LoVo (cell line): ENCODE measurements around the gene ARHGAP10.

ENCODE experiments used
- DNase-seq: peaks from one replicate; pipeline ENCODE4 v3.0.0-alpha.2; 2016; ENCODE audit warnings: low spot score

Gene ARHGAP10

GRCh38 chr4:147731580-147732517 lies at the start of gene ARHGAP10:
TSS of gene ARHGAP10 (plus strand) at chr4:147732088. CDS start at chr4:147732302, 214 bp downstream.
- DNase-seq: peak; percentile 72

GRCh38 chr4:147682755-147683154 lies 49.1 kb upstream of the ARHGAP10 start:
- DNase-seq: no peak

GRCh38 chr4:147683188-147683591 lies 48.7 kb upstream of the ARHGAP10 start:
- DNase-seq: peak; percentile 3

GRCh38 chr4:147683717-147684700 lies 47.9 kb upstream of the ARHGAP10 start, which contains the start of gene PRMT9:
TSS of gene PRMT9 (minus strand) at chr4:147684163. CDS start at chr4:147683987, 176 bp downstream.
- peak; percentile 90 for DNase-seq

- DNase-seq: no peak
These were observed 42.8 kb upstream of the ARHGAP10 start for GRCh38 chr4:147689067-147689466.

- no peak for DNase-seq
These were observed 40.1 kb upstream of the ARHGAP10 start for GRCh38 chr4:147691820-147692219.

GRCh38 chr4:147693218-147693617 lies 38.7 kb upstream of the ARHGAP10 start:
- peak; percentile 48 for DNase-seq

GRCh38 chr4:147696866-147697265 lies 35.0 kb upstream of the ARHGAP10 start:
- no peak for DNase-seq

- DNase-seq: no peak
These were observed 27.0 kb upstream of the ARHGAP10 start for GRCh38 chr4:147704846-147705245.

GRCh38 chr4:147707892-147708672 lies 23.8 kb upstream of the ARHGAP10 start:
- DNase-seq: peak; percentile 60

GRCh38 chr4:147709999-147710398 lies 21.9 kb upstream of the ARHGAP10 start:
- DNase-seq: no peak

- no peak for DNase-seq
These were observed 17.1 kb upstream of the ARHGAP10 start for GRCh38 chr4:147714575-147715401.

GRCh38 chr4:147717878-147718277 lies 14.0 kb upstream of the ARHGAP10 start:
- no peak for DNase-seq

GRCh38 chr4:147723326-147723725 lies 8.6 kb upstream of the ARHGAP10 start:
- DNase-seq: no peak

GRCh38 chr4:147724468-147725201 lies 7.3 kb upstream of the ARHGAP10 start:
- DNase-seq: no peak

- DNase-seq: no peak
These were observed 6.2 kb upstream of the ARHGAP10 start for GRCh38 chr4:147725673-147726072.

- no peak for DNase-seq
These were observed 4.3 kb upstream of the ARHGAP10 start for GRCh38 chr4:147727476-147728028.

- no peak for DNase-seq
These were observed 1.6 kb upstream of the ARHGAP10 start for GRCh38 chr4:147730333-147730732.

- peak; percentile 19 for DNase-seq
These were observed 789 bp downstream of the ARHGAP10 start for GRCh38 chr4:147732518-147733235.
